ENCODE results near the gene P2RY6. TPM values are rescaled to one million over a fixed set of nuclear protein-coding genes. Genes with fewer than 3 reads are reported as not detected.

The P2RY6 gene
- total and polyA plus RNA-seq, 2 experiments from 2014 or later = 2.6 to 8.9 TPM

DNA sequence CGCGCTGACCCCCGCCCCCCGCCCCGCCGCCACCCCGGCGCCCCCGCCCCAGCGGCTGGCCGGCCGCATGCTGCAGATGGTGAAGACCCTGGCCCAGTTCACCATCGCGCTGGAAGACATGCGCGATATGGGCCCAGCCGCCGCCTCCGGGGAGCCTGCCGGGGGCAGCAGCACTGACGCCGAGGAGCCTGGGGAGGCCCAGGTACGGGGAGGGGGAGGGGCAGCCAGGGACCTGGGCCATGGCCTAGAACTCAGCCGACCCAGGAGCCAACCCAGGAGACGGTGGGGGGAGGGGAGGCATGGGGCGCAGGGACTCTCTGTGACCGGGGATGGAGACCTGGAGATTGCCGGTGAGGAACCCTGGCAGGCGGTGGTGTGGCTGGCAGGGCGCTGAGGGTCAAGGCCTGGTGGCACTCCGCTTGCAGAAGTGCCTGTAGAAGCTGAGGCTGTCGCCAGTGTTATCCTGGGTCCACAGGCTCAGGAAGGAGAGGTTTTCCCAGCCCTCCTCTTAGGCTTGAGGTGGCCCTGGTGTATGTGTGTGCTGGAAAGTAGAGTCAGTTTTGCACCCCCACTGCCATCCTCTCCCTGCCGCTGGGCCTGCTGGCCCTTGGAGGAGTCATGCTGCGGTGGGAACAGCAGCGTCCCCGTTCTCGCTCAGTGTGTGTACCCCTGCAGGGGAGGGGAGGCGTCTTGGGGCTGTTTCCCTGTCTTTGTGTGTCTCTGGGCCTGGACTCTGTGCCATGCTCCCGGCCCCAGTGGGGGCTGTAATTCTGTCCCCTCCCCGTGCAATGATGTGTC is 71.1 kb downstream of the P2RY6 start:
- Histone ChIP-seq H4K20me1 (ENCODE audit: insufficient read depth, poor library complexity, severe bottlenecking) (peaks cover 75% of the 10 kb centered on the region), H3K4me3 (no peak overlapping the region), H3K27me3 (no peaks in the 10 kb centered on the region), H3K4me2 (peak overlapping the region; percentile 93), H3K36me3 (replicated peaks; ENCODE audit: insufficient read depth, low read depth) (no peaks in the 10 kb centered on the region), H3K9me2 (replicated peaks; ENCODE audit: insufficient read depth) (no peaks in the 10 kb centered on the region), H3K4me1 (ENCODE audit: insufficient read depth) (peaks cover 10% of the 10 kb centered on the region), H3K27ac (no peak overlapping the region), H3K79me2 (peaks cover 79% of the 10 kb centered on the region), H3K9me3 (ENCODE audit: low read depth) (no peaks in the 10 kb centered on the region), H2AFZ (no peak overlapping the region)
- TF ChIP-seq EZH2phosphoT487 (IDR thresholded peaks at IDR 0.05; ENCODE audit: low read depth, severe bottlenecking, unreplicated experiment) (no peak), EZH2 (IDR thresholded peaks at IDR 0.05; ENCODE audit: borderline replicate concordance) (no peak)
- TF ChIP-seq, protein P1, sequence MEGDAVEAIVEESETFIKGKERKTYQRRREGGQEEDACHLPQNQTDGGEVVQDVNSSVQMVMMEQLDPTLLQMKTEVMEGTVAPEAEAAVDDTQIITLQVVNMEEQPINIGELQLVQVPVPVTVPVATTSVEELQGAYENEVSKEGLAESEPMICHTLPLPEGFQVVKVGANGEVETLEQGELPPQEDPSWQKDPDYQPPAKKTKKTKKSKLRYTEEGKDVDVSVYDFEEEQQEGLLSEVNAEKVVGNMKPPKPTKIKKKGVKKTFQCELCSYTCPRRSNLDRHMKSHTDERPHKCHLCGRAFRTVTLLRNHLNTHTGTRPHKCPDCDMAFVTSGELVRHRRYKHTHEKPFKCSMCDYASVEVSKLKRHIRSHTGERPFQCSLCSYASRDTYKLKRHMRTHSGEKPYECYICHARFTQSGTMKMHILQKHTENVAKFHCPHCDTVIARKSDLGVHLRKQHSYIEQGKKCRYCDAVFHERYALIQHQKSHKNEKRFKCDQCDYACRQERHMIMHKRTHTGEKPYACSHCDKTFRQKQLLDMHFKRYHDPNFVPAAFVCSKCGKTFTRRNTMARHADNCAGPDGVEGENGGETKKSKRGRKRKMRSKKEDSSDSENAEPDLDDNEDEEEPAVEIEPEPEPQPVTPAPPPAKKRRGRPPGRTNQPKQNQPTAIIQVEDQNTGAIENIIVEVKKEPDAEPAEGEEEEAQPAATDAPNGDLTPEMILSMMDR (IDR thresholded peaks at IDR 0.05; ENCODE audit: poor library complexity) = no peak
- WGBS (ENCODE audit: low lambda C conversion rate, missing lambda C conversion rate) = 48% methylated on average over 25 of the region's 40 CpGs
- no peak for DNase-seq (ENCODE audit: low spot score)

DNA sequence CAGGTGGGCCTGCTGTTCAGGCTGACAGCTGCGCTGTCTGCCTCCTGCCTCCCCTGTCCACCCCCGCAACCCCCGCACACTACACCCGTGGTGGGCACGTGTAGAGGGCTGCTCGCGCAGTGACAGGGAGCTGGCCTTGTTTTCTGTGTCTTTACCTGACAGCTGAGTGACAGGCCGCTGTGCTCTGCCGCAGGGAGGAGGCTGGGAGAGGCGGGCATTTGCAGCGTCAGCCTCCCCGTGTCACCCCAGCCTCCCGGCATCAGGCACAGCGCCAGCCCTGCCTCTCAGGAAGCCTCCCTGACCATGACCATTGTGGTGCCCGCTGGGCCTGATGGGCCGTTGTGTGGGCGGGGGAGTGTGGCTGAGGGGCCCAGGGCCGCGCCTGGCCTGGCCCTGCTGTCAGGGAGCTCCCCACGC is 72.1 kb downstream of the P2RY6 start:
- WGBS (ENCODE audit: low lambda C conversion rate, missing lambda C conversion rate) = 89% methylated on average over 17 of the region's 20 CpGs
- H3K27me3 ChIP-seq = no peaks in the 10 kb centered on the region
- H3K27ac ChIP-seq = no peak overlapping the region
- H3K4me3 ChIP-seq = no peak overlapping the region
- H3K9me2 ChIP-seq (replicated peaks; ENCODE audit: insufficient read depth) = no peaks in the 10 kb centered on the region
- H3K79me2 ChIP-seq = peaks cover 70% of the 10 kb centered on the region
- TF ChIP-seq EZH2 (IDR thresholded peaks at IDR 0.05; ENCODE audit: borderline replicate concordance) (no peak), EZH2phosphoT487 (IDR thresholded peaks at IDR 0.05; ENCODE audit: low read depth, severe bottlenecking, unreplicated experiment) (no peak)
- TF ChIP-seq, protein P1 (IDR thresholded peaks at IDR 0.05; ENCODE audit: poor library complexity) = no peak
- no peak for DNase-seq (ENCODE audit: low spot score)
- H2AFZ ChIP-seq = no peak overlapping the region
- peaks cover 69% of the 10 kb centered on the region for H4K20me1 ChIP-seq (ENCODE audit: insufficient read depth, poor library complexity, severe bottlenecking)
- no peaks in the 10 kb centered on the region for H3K36me3 ChIP-seq (replicated peaks; ENCODE audit: insufficient read depth, low read depth)
- H3K4me1 ChIP-seq (ENCODE audit: insufficient read depth) = peaks cover 10% of the 10 kb centered on the region
- no peaks in the 10 kb centered on the region for H3K9me3 ChIP-seq (ENCODE audit: low read depth)
- no peak overlapping the region for H3K4me2 ChIP-seq

DNA sequence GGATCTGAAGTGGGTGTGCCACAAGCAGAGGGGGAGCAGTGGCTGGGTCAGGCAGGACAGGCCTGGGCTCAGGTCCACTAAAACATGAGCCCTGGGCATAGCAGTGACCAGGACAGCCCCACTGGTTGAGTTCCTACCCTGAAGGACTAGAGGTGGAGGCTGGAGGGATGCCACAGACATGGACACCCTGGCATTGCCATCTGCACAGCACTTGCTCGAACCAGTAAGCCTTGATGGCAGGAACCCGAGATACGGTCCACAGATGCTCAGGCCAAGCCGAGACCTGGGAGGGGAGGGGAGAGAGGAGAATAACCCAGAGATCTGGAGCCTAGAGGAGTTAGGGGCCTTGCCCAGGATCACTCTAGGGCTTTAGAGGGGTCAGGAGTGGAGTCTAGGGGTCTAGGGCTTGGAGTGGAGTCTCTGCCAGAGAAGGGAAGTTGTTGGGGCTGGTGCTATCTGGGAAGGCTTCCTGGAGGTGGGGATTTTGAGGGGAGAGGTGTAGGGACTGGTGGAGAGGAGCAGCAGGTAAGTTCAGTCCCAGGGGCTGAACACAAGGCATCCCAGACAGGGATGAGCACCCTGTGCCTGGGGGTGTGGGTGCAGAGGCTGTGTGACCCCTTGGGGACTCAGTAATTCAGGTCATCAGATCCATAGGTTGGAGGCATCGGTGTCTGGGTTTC is 73.5 kb downstream of the P2RY6 start:
- peaks cover 55% of the 10 kb centered on the region for H4K20me1 ChIP-seq (ENCODE audit: insufficient read depth, poor library complexity, severe bottlenecking)
- TF ChIP-seq EZH2 (IDR thresholded peaks at IDR 0.05; ENCODE audit: borderline replicate concordance) (no peak), EZH2phosphoT487 (IDR thresholded peaks at IDR 0.05; ENCODE audit: low read depth, severe bottlenecking, unreplicated experiment) (no peak)
- TF ChIP-seq, protein P1 (IDR thresholded peaks at IDR 0.05; ENCODE audit: poor library complexity) = no peak

More for the DNA sequence above, 73.5 kb downstream of the P2RY6 start:
- Histone ChIP-seq H2AFZ (no peak overlapping the region), H3K9me2 (replicated peaks; ENCODE audit: insufficient read depth) (no peaks in the 10 kb centered on the region), H3K4me3 (no peak overlapping the region), H3K27me3 (no peaks in the 10 kb centered on the region), H3K4me1 (ENCODE audit: insufficient read depth) (peaks cover 10% of the 10 kb centered on the region), H3K36me3 (replicated peaks; ENCODE audit: insufficient read depth, low read depth) (no peaks in the 10 kb centered on the region), H3K27ac (no peak overlapping the region), H3K9me3 (ENCODE audit: low read depth) (no peaks in the 10 kb centered on the region), H3K79me2 (peaks cover 56% of the 10 kb centered on the region), H3K4me2 (no peak overlapping the region)
- DNase-seq (ENCODE audit: low spot score) = no peak
- WGBS (ENCODE audit: low lambda C conversion rate, missing lambda C conversion rate) = 92% methylated on average over 5 of the region's 5 CpGs
